MM.1S (cell line): ENCODE results near the gene THSD7B.
"Not testable (repeated sequence)": the region's sequence is repeated elsewhere in the genome, so short reads cannot be mapped to it uniquely, and the experiment has no call there.

Experiments
- DNase-seq: peaks from one replicate; pipeline ENCODE4 v3.0.0-alpha.2; 2015
- H2AFZ ChIP-seq: fragments of 300-600 bp; sonication (generic); 2 replicates; pipeline ENCODE4 v1.6.0; 2016; ENCODE audit warnings: antibody characterized with exemption, low read length
- H3F3A ChIP-seq: fragments of 300-600 bp; sonication (generic); 2 replicates; pipeline ENCODE4 v1.6.1; 2016; ENCODE audit warnings: mild to moderate bottlenecking, antibody characterized with exemption, low read length, moderate library complexity, mixed read lengths; ENCODE audit not compliant: insufficient read depth
- H3K27ac ChIP-seq: fragments of 300-600 bp; sonication (generic); 2 replicates; pipeline ENCODE4 v1.5.1; 2016; ENCODE audit warnings: mild to moderate bottlenecking, low read length
- H3K27me3 ChIP-seq: fragments of 300-600 bp; sonication (generic); replicated peaks from 2 replicates; pipeline ENCODE4 v1.6.0; 2016; ENCODE audit warnings: low read length; ENCODE audit not compliant: insufficient read depth
- H3K36me3 ChIP-seq: fragments of 300-600 bp; sonication (generic); replicated peaks from 2 replicates; pipeline ENCODE4 v1.6.1; 2016; ENCODE audit warnings: mild to moderate bottlenecking, low read length, mixed read lengths; ENCODE audit not compliant: insufficient read depth
- H3K4me1 ChIP-seq: fragments of 300-600 bp; sonication (generic); 2 replicates; pipeline ENCODE4 v1.6.1; 2016; ENCODE audit warnings: low read length, mixed read lengths
- H3K4me2 ChIP-seq: fragments of 300-600 bp; sonication (generic); 2 replicates; pipeline ENCODE4 v1.6.0; 2016; ENCODE audit warnings: low read depth, low read length
- H3K4me3 ChIP-seq: fragments of 300-600 bp; sonication (generic); 2 replicates; pipeline ENCODE4 v1.5.1; 2016; ENCODE audit warnings: low read length, mixed read lengths
- H3K79me2 ChIP-seq: fragments of 300-600 bp; sonication (generic); 2 replicates; pipeline ENCODE4 v1.6.1; 2016; ENCODE audit warnings: mixed run types, low read length, mixed read lengths
- H3K9ac ChIP-seq: fragments of 300-600 bp; sonication (generic); 2 replicates; pipeline ENCODE4 v1.6.1; 2016; ENCODE audit warnings: low read length, mixed read lengths
- H3K9me2 ChIP-seq: fragments of 300-600 bp; sonication (generic); replicated peaks from 2 replicates; pipeline ENCODE4 v1.6.1; 2016; ENCODE audit warnings: mild to moderate bottlenecking, low read length, mixed read lengths; ENCODE audit not compliant: insufficient read depth
- H3K9me3 ChIP-seq: fragments of 300-600 bp; sonication (generic); replicated peaks from 2 replicates; pipeline ENCODE4 v1.6.1; 2016; ENCODE audit warnings: mild to moderate bottlenecking, low read length, mixed read lengths; ENCODE audit not compliant: insufficient read depth
- H4K20me1 ChIP-seq: fragments of 300-600 bp; sonication (generic); 2 replicates; pipeline ENCODE4 v1.6.1; 2016; ENCODE audit warnings: mild to moderate bottlenecking, low read length, moderate library complexity, mixed read lengths; ENCODE audit not compliant: insufficient read depth
- EZH2 ChIP-seq: fragments of 300-600 bp; sonication (generic); optimal IDR thresholded peaks from 2 replicates; pipeline ENCODE3; 2017; ENCODE audit warnings: low read depth, mild to moderate bottlenecking, antibody characterized with exemption, low read length, mixed read lengths
- EZH2phosphoT487 ChIP-seq: fragments of 300-600 bp; sonication (generic); IDR thresholded peaks from 2 replicates; pipeline ENCODE4 v1.6.1; 2018; ENCODE audit warnings: antibody characterized with exemption, low read length
- TF ChIP-seq, protein P1 (sequence below): fragments of 300-600 bp; sonication (generic); IDR thresholded peaks from 2 replicates; pipeline ENCODE4 v1.5.1; 2016; ENCODE audit warnings: antibody characterized with exemption, low read length, mixed read lengths

THSD7B gene

DNA sequence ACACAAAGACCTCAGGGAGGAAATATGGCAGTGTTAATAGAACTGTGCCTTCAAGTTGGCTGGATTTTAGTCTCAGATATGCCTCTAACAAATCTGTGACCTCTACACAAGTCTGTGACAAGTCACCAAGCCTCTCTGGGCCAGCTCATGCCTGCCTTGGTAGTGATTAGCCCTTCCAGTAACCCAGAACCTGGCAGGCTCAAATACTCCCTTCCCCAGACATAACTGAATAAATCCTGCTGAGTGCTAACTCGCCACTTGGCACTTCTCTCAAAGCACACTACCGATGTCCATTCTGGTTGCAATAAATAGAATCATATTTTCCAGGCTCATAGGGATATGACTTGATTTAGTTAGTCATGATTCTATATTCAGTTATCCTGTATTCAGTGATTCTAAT is 15.3 kb upstream of the THSD7B start:
- Histone ChIP-seq H3F3A (0 out of 2 replicates have a peak, but pooled peaks cover 3% of the 10 kb centered on the region), H3K9me2 (no peaks in the 10 kb centered on the region), H3K27ac (no peak overlapping the region), H3K4me3 (no peak overlapping the region), H3K79me2 (no peaks in the 10 kb centered on the region), H3K36me3 (no peaks in the 10 kb centered on the region), H3K27me3 (no peaks in the 10 kb centered on the region), H3K9ac (no peak overlapping the region), H3K9me3 (no peaks in the 10 kb centered on the region), H3K4me1 (peaks cover 12% of the 10 kb centered on the region), H4K20me1 (no peaks in the 10 kb centered on the region), H3K4me2 (no peak overlapping the region), H2AFZ (no peak overlapping the region)
- DNase-seq: no peak
- TF ChIP-seq, protein P1, sequence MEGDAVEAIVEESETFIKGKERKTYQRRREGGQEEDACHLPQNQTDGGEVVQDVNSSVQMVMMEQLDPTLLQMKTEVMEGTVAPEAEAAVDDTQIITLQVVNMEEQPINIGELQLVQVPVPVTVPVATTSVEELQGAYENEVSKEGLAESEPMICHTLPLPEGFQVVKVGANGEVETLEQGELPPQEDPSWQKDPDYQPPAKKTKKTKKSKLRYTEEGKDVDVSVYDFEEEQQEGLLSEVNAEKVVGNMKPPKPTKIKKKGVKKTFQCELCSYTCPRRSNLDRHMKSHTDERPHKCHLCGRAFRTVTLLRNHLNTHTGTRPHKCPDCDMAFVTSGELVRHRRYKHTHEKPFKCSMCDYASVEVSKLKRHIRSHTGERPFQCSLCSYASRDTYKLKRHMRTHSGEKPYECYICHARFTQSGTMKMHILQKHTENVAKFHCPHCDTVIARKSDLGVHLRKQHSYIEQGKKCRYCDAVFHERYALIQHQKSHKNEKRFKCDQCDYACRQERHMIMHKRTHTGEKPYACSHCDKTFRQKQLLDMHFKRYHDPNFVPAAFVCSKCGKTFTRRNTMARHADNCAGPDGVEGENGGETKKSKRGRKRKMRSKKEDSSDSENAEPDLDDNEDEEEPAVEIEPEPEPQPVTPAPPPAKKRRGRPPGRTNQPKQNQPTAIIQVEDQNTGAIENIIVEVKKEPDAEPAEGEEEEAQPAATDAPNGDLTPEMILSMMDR: no peak
- TF ChIP-seq EZH2 (no peak), EZH2phosphoT487 (no peak)

DNA sequence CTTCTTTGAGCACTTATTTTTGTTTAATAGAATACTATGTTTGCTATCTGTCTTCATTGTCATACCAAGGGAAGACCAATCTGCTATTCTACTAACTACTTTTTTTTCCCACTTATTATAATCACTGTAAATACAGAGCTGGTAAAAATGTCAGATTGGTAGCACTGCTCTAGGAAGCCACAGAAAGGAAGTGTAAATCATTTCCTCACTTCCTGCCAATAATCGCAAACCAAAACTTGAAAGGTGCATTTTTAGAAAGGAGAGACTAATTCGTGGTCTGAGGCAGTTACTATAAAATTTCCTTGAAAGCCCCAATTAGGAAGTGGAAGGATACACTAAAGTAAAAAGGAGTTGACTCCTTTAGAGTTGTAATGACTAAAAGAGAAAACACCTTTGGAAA is 13.9 kb upstream of the THSD7B start:
- Histone ChIP-seq H3K4me3 (no peak overlapping the region), H3K9ac (no peak overlapping the region), H3K36me3 (no peaks in the 10 kb centered on the region), H4K20me1 (no peaks in the 10 kb centered on the region), H3K27me3 (no peaks in the 10 kb centered on the region), H3K27ac (no peak overlapping the region), H3K4me1 (peaks cover 12% of the 10 kb centered on the region), H3K79me2 (no peaks in the 10 kb centered on the region), H3K4me2 (peak overlapping the region; percentile 16; the same call in 1 of the 2 replicates), H3K9me2 (no peaks in the 10 kb centered on the region), H3K9me3 (no peaks in the 10 kb centered on the region), H2AFZ (no peak overlapping the region), H3F3A (0 out of 2 replicates have a peak, but pooled peaks cover 3% of the 10 kb centered on the region)
- DNase-seq: peak; percentile 21
- TF ChIP-seq, protein P1: no peak
- TF ChIP-seq EZH2: no peak
- TF ChIP-seq EZH2phosphoT487: no peak

DNA sequence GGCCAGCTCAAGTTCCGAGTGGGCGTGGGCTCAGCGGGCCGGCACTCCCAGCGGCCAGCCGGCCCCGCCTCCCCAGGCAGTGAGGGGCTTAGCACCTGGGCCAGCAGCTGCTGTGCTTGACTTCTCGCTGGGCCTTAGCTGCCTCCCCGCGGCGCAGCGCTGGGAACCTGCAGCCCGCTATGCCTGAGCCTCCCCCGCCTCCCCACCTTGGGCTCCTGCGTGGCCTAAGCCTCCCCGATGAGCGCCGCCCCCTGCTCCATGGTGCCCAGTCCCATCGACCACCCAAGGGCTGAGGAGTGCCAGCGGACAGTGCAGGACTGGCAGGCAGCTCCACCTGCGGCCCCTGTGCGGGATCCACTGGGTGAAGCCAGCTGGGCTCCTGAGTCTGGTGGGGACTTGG is 6.8 kb upstream of the THSD7B start:
- not testable (repeated sequence) for H2AFZ ChIP-seq

DNA sequence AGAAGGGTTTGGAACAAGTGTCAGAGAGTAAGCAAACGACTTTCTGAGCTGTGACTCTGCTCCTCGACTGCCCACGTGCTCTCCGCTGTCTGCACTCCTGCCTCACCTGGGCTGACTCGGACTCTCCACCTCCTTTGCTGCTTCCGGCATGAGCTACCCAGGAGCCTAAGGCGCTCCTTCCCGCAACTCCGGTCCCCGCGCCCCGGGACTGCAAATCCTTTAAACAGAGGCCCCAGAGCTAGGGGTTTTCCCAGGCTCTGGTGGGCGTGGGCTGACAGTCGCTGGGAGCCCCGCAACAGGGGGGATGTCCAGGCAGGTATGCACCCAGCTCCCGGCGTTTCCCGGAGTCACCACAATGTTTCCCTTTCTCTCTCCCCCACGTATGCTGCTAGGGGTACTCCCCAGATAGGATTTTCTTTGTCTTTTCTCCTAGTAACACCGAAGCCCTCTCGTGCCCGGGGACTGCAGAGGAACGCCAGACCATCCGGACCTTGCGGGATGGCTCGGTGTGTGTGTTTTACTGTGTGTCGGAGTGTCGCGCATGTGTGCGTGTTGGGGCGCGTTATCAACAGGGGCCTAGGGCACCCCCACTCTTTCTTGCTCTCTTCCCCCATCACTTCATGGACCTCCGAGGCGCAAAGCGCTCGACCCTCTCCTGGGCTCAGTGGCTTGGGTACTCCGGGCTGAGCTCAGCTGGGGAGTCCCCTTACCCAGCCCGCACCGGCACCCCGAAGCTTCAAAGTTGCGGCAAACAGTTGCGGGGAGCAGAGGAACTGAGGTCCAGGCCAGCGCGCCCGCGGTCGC is 691 bp upstream of the THSD7B start:
- peak overlapping the region; percentile 91 for H3K4me2 ChIP-seq
- no peak overlapping the region for H3K27ac ChIP-seq
- no peaks in the 10 kb centered on the region for H3K9me2 ChIP-seq
- no peaks in the 10 kb centered on the region for H3K9me3 ChIP-seq
- no peaks in the 10 kb centered on the region for H4K20me1 ChIP-seq
- H3K9ac ChIP-seq: no peak overlapping the region
- peak overlapping the region; percentile 74 for H2AFZ ChIP-seq
- H3K4me3 ChIP-seq: peak overlapping the region; percentile 77
- no peaks in the 10 kb centered on the region; the same call in 1 of the 2 replicates for H3K4me1 ChIP-seq
- TF ChIP-seq EZH2phosphoT487 (no peak), EZH2 (no peak)
- TF ChIP-seq, protein P1: no peak
- H3F3A ChIP-seq: no peaks in the 10 kb centered on the region
- DNase-seq: peak; percentile 46
- H3K36me3 ChIP-seq: no peaks in the 10 kb centered on the region
- H3K79me2 ChIP-seq: no peaks in the 10 kb centered on the region
- H3K27me3 ChIP-seq: peaks cover 3% of the 10 kb centered on the region; the same call in 1 of the 2 replicates

More for the DNA sequence above, 6.8 kb upstream of the THSD7B start:
- not testable (repeated sequence) for H3K27ac ChIP-seq, H3F3A ChIP-seq, H3K4me1 ChIP-seq, H3K4me2 ChIP-seq, H3K9me3 ChIP-seq, DNase-seq, H3K36me3 ChIP-seq, H3K9me2 ChIP-seq, H3K79me2 ChIP-seq, H3K9ac ChIP-seq, H3K4me3 ChIP-seq, H4K20me1 ChIP-seq, H3K27me3 ChIP-seq
